Measurements from ENCODE around the gene C3.
"Not testable (repeated sequence)": the region's sequence is repeated elsewhere in the genome, so short reads cannot be mapped to it uniquely, and the experiment has no call there.

The C3 gene

GRCh38 chr19:6713773-6714692, 6.4 kb downstream of the C3 start:
- H3K4me3 ChIP-seq: no peak overlapping the region
- no peak overlapping the region for H3K9ac ChIP-seq (ENCODE audit: insufficient read length)
- TF ChIP-seq FOXP2 (optimal IDR thresholded peaks at IDR 0.05; ENCODE audit: control extremely low read depth, extremely low read length, insufficient read depth): no peak
- TF ChIP-seq POLR2AphosphoS5 (IDR thresholded peaks at IDR 0.05; ENCODE audit: borderline replicate concordance, low read depth, low read length): no peak
- no peak for TF ChIP-seq EZH2 (IDR thresholded peaks at IDR 0.05)
- no peaks in the 10 kb centered on the region for H3K9me3 ChIP-seq (ENCODE audit: low read depth, low read length)
- DNase-seq (ENCODE audit: low read depth, low spot score): no peak
- no peak overlapping the region for H3K27ac ChIP-seq
- H3K36me3 ChIP-seq (ENCODE audit: insufficient read depth, low read length): no peaks in the 10 kb centered on the region

GRCh38 chr19:6712692-6713670, 7.5 kb downstream of the C3 start:
- no peak overlapping the region for H3K4me3 ChIP-seq
- no peak overlapping the region for H3K9ac ChIP-seq (ENCODE audit: insufficient read length)
- H3K27ac ChIP-seq: no peak overlapping the region
- H3K36me3 ChIP-seq (ENCODE audit: insufficient read depth, low read length): no peaks in the 10 kb centered on the region
- no peak for TF ChIP-seq EZH2 (IDR thresholded peaks at IDR 0.05)
- no peak for TF ChIP-seq POLR2AphosphoS5 (IDR thresholded peaks at IDR 0.05; ENCODE audit: borderline replicate concordance, low read depth, low read length)
- no peak for TF ChIP-seq FOXP2 (optimal IDR thresholded peaks at IDR 0.05; ENCODE audit: control extremely low read depth, extremely low read length, insufficient read depth)
- no peak for DNase-seq (ENCODE audit: low read depth, low spot score)
- no peaks in the 10 kb centered on the region for H3K9me3 ChIP-seq (ENCODE audit: low read depth, low read length)

GRCh38 chr19:6712231-6712630, 8.2 kb downstream of the C3 start:
- Histone ChIP-seq H3K27ac (no peak overlapping the region), H3K4me3 (no peak overlapping the region), H3K36me3 (ENCODE audit: insufficient read depth, low read length) (no peaks in the 10 kb centered on the region), H3K9me3 (ENCODE audit: low read depth, low read length) (no peaks in the 10 kb centered on the region), H3K9ac (ENCODE audit: insufficient read length) (no peak overlapping the region)
- TF ChIP-seq FOXP2 (optimal IDR thresholded peaks at IDR 0.05; ENCODE audit: control extremely low read depth, extremely low read length, insufficient read depth): no peak
- no peak for TF ChIP-seq EZH2 (IDR thresholded peaks at IDR 0.05)
- no peak for TF ChIP-seq POLR2AphosphoS5 (IDR thresholded peaks at IDR 0.05; ENCODE audit: borderline replicate concordance, low read depth, low read length)
- DNase-seq (ENCODE audit: low read depth, low spot score): no peak

- Histone ChIP-seq H3K9ac (ENCODE audit: insufficient read length) (no peak overlapping the region), H3K9me3 (ENCODE audit: low read depth, low read length) (no peaks in the 10 kb centered on the region), H3K36me3 (ENCODE audit: insufficient read depth, low read length) (no peaks in the 10 kb centered on the region), H3K27ac (no peak overlapping the region), H3K4me3 (no peak overlapping the region)
- no peak for DNase-seq (ENCODE audit: low read depth, low spot score)
- TF ChIP-seq FOXP2 (optimal IDR thresholded peaks at IDR 0.05; ENCODE audit: control extremely low read depth, extremely low read length, insufficient read depth) (no peak), EZH2 (IDR thresholded peaks at IDR 0.05) (no peak), POLR2AphosphoS5 (IDR thresholded peaks at IDR 0.05; ENCODE audit: borderline replicate concordance, low read depth, low read length) (no peak)
Observed at GRCh38 chr19:6711605-6712004, 8.8 kb downstream of the C3 start.

- no peaks in the 10 kb centered on the region for H3K36me3 ChIP-seq (ENCODE audit: insufficient read depth, low read length)
- H3K27ac ChIP-seq: no peak overlapping the region
- H3K4me3 ChIP-seq: no peak overlapping the region
- H3K9me3 ChIP-seq (ENCODE audit: low read depth, low read length): no peaks in the 10 kb centered on the region
- DNase-seq (ENCODE audit: low read depth, low spot score): no peak
- no peak overlapping the region for H3K9ac ChIP-seq (ENCODE audit: insufficient read length)
- no peak for TF ChIP-seq POLR2AphosphoS5 (IDR thresholded peaks at IDR 0.05; ENCODE audit: borderline replicate concordance, low read depth, low read length)
- no peak for TF ChIP-seq EZH2 (IDR thresholded peaks at IDR 0.05)
- no peak for TF ChIP-seq FOXP2 (optimal IDR thresholded peaks at IDR 0.05; ENCODE audit: control extremely low read depth, extremely low read length, insufficient read depth)
Observed at GRCh38 chr19:6711078-6711361, 9.4 kb downstream of the C3 start.

GRCh38 chr19:6710273-6711077, 10.0 kb downstream of the C3 start:
- TF ChIP-seq EZH2 (IDR thresholded peaks at IDR 0.05) (no peak), FOXP2 (optimal IDR thresholded peaks at IDR 0.05; ENCODE audit: control extremely low read depth, extremely low read length, insufficient read depth) (no peak), POLR2AphosphoS5 (IDR thresholded peaks at IDR 0.05; ENCODE audit: borderline replicate concordance, low read depth, low read length) (no peak)
- H3K27ac ChIP-seq: no peak overlapping the region
- no peak for DNase-seq (ENCODE audit: low read depth, low spot score)
- H3K4me3 ChIP-seq: no peak overlapping the region
- H3K36me3 ChIP-seq (ENCODE audit: insufficient read depth, low read length): no peaks in the 10 kb centered on the region
- H3K9me3 ChIP-seq (ENCODE audit: low read depth, low read length): no peaks in the 10 kb centered on the region
- H3K9ac ChIP-seq (ENCODE audit: insufficient read length): no peak overlapping the region

- H3K9me3 ChIP-seq (ENCODE audit: low read depth, low read length): no peaks in the 10 kb centered on the region
- no peak overlapping the region for H3K9ac ChIP-seq (ENCODE audit: insufficient read length)
- no peaks in the 10 kb centered on the region for H3K36me3 ChIP-seq (ENCODE audit: insufficient read depth, low read length)
- TF ChIP-seq EZH2 (IDR thresholded peaks at IDR 0.05) (no peak), FOXP2 (optimal IDR thresholded peaks at IDR 0.05; ENCODE audit: control extremely low read depth, extremely low read length, insufficient read depth) (no peak), POLR2AphosphoS5 (IDR thresholded peaks at IDR 0.05; ENCODE audit: borderline replicate concordance, low read depth, low read length) (no peak)
- H3K27ac ChIP-seq: no peak overlapping the region
- DNase-seq (ENCODE audit: low read depth, low spot score): no peak
- no peak overlapping the region for H3K4me3 ChIP-seq
Observed at GRCh38 chr19:6709549-6709948, 10.9 kb downstream of the C3 start.

- not testable (repeated sequence) for H3K36me3 ChIP-seq (ENCODE audit: insufficient read depth, low read length); DNase-seq (ENCODE audit: low read depth, low spot score); H3K4me3 ChIP-seq; H3K9ac ChIP-seq (ENCODE audit: insufficient read length); H3K27ac ChIP-seq; H3K9me3 ChIP-seq (ENCODE audit: low read depth, low read length)
Observed at GRCh38 chr19:6708913-6709312, 11.5 kb downstream of the C3 start.

All from SK-N-MC (cell line).